Neural progenitor cell (in vitro differentiated cells): ENCODE measurements around the gene KIF26A.

Source experiments
- EZH2phosphoT487 ChIP-seq: fragments of 200-600 bp; sonication (generic); IDR thresholded peaks from 2 replicates; pipeline ENCODE4 v1.6.1; 2017; ENCODE audit warnings: antibody characterized with exemption
- TF ChIP-seq, protein P1 (sequence below): fragments of 200-600 bp; sonication (generic); IDR thresholded peaks from 2 replicates; pipeline ENCODE4 v1.5.1; 2017; ENCODE audit warnings: antibody characterized with exemption, mild to moderate bottlenecking

DNA sequence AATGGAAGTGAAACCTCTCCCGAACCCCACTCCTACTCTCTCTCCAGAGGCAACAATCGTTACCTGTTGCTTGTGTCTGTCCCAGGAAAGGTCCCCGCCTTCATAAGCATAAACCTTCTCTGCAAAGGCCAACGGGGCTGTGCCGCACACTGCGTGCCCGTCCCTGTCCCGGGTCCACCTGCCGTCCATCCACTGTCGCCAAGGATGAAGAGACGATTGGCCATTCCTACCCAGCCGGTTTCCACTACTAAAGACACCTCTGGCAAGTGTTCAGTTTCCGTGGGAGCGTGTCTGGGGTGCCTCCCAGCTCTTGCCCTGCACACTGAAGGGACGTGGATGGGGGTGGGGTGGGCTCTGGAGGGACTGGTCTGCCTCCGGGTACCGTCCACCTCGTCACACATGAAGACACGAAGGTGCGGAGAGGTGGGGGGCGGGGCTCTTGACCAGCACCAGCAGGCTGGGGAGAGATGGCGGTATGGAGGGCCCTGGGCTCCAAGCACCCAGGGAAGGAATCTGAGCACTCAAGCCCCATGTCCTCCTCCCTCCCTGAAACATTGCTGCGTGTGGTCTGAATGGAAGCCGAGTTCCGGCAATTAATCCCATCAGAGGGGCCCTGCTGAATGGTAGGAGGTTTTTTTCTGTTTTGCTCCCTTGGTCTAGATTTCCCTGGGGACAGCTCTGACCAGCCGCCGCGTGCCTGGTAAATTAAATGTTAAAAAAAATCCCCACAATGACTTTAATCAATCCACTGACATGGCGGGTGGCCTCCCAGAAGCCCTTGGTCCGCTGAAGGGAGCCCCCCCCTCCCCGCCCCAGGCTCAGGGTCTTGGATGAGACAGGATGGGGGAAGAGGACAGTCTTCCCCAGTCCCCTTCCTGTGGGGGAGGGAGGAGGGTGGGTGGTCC is 4.1 kb upstream of the KIF26A start:
- TF ChIP-seq EZH2phosphoT487 = no peak
- TF ChIP-seq, protein P1, sequence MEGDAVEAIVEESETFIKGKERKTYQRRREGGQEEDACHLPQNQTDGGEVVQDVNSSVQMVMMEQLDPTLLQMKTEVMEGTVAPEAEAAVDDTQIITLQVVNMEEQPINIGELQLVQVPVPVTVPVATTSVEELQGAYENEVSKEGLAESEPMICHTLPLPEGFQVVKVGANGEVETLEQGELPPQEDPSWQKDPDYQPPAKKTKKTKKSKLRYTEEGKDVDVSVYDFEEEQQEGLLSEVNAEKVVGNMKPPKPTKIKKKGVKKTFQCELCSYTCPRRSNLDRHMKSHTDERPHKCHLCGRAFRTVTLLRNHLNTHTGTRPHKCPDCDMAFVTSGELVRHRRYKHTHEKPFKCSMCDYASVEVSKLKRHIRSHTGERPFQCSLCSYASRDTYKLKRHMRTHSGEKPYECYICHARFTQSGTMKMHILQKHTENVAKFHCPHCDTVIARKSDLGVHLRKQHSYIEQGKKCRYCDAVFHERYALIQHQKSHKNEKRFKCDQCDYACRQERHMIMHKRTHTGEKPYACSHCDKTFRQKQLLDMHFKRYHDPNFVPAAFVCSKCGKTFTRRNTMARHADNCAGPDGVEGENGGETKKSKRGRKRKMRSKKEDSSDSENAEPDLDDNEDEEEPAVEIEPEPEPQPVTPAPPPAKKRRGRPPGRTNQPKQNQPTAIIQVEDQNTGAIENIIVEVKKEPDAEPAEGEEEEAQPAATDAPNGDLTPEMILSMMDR = no peak
